RWPE2 (cell line): ENCODE results near the gene PXYLP1.

Experiments used
- ATAC-seq: fragments of 200-7000 bp; cut with Tn5 transposase; 3 replicates; pipeline ENCODE4 v1.9.1; 2021; ENCODE audit warnings: low read depth
- DNase-seq: peaks from one replicate; pipeline ENCODE4 v3.0.0-alpha.2; 2020; ENCODE audit warnings: low spot score
- H3K27ac ChIP-seq: fragments of 450-650 bp; 2 replicates; pipeline ENCODE4 v1.5.1; 2017; ENCODE audit warnings: mild to moderate bottlenecking; ENCODE audit not compliant: poor library complexity, severe bottlenecking
- H3K27me3 ChIP-seq: fragments of 250-450 bp; sonication (Bioruptor Pico); 2 replicates; pipeline ENCODE4 v1.5.1; 2021; ENCODE audit warnings: mild to moderate bottlenecking, moderate library complexity; ENCODE audit not compliant: insufficient read depth, poor library complexity, severe bottlenecking
- H3K36me3 ChIP-seq: fragments of 250-450 bp; sonication (Bioruptor Pico); 2 replicates; pipeline ENCODE4 v1.5.1; 2020; ENCODE audit warnings: low read depth, mild to moderate bottlenecking, moderate library complexity
- H3K4me1 ChIP-seq: fragments of 250-450 bp; sonication (Bioruptor Pico); 2 replicates; pipeline ENCODE4 v1.5.1; 2021; ENCODE audit warnings: mild to moderate bottlenecking, moderate library complexity; ENCODE audit not compliant: insufficient read depth, poor library complexity, severe bottlenecking
- H3K4me3 ChIP-seq: fragments of 250-450 bp; sonication (Bioruptor Pico); 2 replicates; pipeline ENCODE4 v1.5.1; 2021; ENCODE audit warnings: mild to moderate bottlenecking, moderate library complexity; ENCODE audit not compliant: severe bottlenecking
- H3K9me3 ChIP-seq: fragments of 250-450 bp; sonication (Bioruptor Pico); 2 replicates; pipeline ENCODE4 v1.5.1; 2021; ENCODE audit warnings: mild to moderate bottlenecking, moderate library complexity; ENCODE audit not compliant: severe bottlenecking
- CTCF ChIP-seq: fragments of 450-650 bp; IDR thresholded peaks from one replicate; pipeline ENCODE4 v1.5.1; 2017; ENCODE audit warnings: mild to moderate bottlenecking, moderate library complexity; ENCODE audit not compliant: poor library complexity, severe bottlenecking

The PXYLP1 gene

DNA sequence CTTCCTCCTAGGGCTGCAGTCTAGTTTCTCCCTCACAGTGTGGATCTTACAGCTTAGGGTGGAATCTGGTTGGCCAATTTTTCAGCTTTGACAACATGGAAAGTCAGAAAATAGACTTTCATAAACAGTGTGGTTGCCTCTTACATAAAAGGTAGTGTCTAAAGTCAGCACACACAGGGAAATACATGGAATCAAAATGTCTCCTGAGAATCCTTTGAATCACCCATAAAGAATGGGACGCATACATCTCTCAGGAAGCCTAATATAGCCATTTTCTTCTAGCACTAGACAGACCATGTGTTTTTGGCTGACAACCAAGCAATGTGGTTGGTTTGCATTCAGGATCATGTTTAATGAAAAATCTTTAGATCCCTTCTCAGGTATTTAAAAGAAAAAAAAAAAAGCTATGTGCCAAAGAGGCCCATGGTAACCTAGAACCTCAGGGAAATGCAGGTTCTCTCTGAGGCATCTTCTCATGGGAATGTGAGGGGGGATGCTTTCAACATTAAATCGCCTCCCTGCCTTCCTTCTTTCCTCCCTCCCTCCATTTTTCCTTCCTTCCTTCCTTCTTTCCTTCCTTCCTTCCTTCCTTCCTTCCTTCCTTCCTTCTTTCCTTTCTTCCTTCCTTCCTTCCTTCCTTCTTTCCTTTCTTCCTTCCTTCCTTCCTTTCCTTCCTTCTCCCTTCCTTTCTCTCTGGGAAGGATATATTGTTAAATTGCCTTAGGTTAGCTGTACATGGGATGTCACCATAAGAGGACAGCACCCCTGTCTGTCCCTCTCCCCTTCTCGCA, 102.4 kb downstream of the PXYLP1 start:
- DNase-seq (no peak), ATAC-seq (no peak)
- Histone ChIP-seq H3K27me3 (no peaks in the 10 kb centered on the region), H3K27ac (no peak overlapping the region), H3K4me3 (no peak overlapping the region), H3K9me3 (no peaks in the 10 kb centered on the region), H3K4me1 (peaks cover 21% of the 10 kb centered on the region), H3K36me3 (no peaks in the 10 kb centered on the region)
- no peak for TF ChIP-seq CTCF

DNA sequence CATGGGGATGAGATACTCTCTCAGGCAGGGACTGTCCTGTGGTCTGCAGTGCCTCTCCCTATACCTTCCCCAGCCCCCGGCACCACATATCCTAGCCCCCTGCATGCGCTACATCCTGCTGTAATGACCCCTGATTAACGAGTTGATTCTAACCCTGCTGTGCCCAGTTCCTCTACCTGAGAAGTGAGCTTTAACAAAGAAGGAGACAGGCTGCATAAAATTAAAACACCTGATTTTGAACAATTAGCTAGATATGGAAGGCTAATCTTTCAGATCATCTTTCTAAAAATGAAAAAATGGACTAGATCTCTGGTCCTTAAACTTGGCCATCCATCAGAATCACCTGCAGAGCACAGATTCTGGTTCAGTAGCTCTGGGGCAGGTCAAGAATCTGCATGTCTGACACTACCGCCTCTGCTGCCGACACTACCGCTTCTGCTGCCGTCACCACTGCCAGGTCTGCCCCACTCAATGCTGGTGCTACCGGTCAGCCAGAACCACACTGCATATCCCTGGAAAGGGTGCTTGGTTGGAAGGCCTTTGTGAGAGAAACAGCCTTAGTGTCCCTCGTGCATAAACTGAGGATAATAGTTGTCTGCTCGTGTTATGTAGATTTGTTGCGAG, 103.1 kb downstream of the PXYLP1 start:
- Histone ChIP-seq H3K9me3 (no peaks in the 10 kb centered on the region), H3K36me3 (no peaks in the 10 kb centered on the region), H3K27ac (no peak overlapping the region), H3K27me3 (no peaks in the 10 kb centered on the region), H3K4me3 (no peak overlapping the region), H3K4me1 (peaks cover 21% of the 10 kb centered on the region)
- DNase-seq (no peak), ATAC-seq (no peak)
- no peak for TF ChIP-seq CTCF

DNA sequence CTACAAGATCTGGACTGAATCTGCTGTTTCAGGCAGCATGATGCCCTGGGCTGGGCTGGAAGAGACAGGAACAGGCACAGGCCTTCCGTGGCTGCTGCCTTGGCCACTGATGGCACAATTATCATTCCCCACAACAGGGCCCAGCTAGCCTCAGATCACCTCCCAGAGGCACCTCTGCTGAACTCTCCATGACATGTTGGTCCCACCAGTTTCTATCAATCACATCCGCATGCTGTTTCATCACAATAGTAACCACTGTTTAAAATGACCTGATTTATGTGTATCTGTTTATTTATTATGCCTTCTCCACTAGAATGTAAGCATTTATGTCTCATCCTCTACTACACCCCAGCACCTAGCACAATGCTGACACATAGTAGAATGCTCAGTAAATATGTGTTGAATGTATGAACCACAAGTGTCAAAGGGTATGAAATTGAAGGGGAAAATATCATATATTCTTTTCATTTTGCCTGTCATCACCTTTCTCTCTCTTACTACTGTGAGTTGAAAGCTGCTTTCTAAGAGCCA, 104.0 kb downstream of the PXYLP1 start:
- H3K4me3 ChIP-seq, result no peak overlapping the region
- no peaks in the 10 kb centered on the region for H3K27me3 ChIP-seq
- DNase-seq (no peak), ATAC-seq (no peak)
- H3K9me3 ChIP-seq, result no peaks in the 10 kb centered on the region
- H3K4me1 ChIP-seq, result peaks cover 21% of the 10 kb centered on the region
- TF ChIP-seq CTCF, result no peak
- H3K36me3 ChIP-seq, result no peaks in the 10 kb centered on the region
- H3K27ac ChIP-seq, result no peak overlapping the region

DNA sequence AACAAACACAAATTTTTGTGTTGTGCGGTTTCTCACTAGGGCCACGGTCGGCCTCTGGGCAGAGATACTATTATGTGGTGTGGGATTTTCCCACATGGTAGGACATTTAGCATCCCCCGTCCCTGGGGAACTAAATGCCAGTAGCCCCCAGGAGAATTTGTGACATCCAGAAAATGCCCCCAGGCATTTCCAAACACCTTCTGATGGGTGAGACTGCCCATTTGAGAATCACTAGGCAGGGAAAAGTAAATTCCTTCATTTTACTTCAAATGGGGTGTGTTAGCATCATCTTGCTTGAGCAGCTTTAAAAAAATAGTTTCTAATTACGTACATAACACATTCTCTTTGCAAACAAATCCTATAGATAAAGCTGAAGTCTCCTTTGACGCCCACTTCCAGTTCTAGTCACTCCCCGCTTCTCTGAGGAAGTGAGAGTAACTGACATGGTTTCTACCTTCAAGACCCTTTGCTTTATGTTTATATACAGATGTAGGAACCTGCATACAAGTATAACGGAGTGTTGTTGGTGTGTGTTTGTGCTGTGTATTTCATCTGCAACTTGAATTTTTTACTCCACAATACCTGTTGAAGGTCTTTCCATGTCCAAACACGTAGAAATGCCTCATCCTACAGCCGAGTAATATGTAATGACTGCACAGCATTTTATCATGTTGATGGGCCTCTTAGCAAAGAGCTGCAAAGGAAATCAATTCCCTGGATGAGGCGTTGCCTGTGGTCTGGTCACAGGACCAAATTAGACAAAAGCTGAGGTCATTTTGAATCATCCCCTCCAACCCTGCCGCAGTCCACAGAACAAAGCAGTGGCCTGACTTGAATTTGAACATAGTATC, 105.3 kb downstream of the PXYLP1 start:
- no peak for TF ChIP-seq CTCF
- Histone ChIP-seq H3K27ac (peak overlapping the region; percentile 57), H3K27me3 (no peaks in the 10 kb centered on the region), H3K4me3 (no peak overlapping the region), H3K4me1 (peaks cover 17% of the 10 kb centered on the region), H3K9me3 (no peaks in the 10 kb centered on the region), H3K36me3 (no peaks in the 10 kb centered on the region)
- ATAC-seq (peak; percentile 90), DNase-seq (no peak)
